Mesenteric fat pad (tissue), 1 donor: ENCODE measurements around the gene EGFL8. TPM values are rescaled to one million over a fixed set of nuclear protein-coding genes. Genes with fewer than 3 reads are reported as not detected.

Experiments
- microRNA-seq: library from miRNA; unstranded; fragments of <30 nt; microRNA quantifications from one replicate; pipeline ENCODE4 v1.2.0, GENCODE V29; 2020; ENCODE audit warnings: borderline number of aligned reads
- total RNA-seq: library from RNA; stranded (reverse); fragmentation: NEBNext Ultra II Directional; extraction: Animal tissue kit (Norgen Biotek cat#: 25700); gene quantifications from one replicate; pipeline ENCODE4 v1.2.1, GENCODE V29; 2021
- donor health status: DM: yes; HTN: yes; CAD: no.

EGFL8 gene
- total RNA-seq, 1 donor from 2014 or later = 15.5 TPM

Small RNA genes lying within 50 kb of the gene (microRNA-seq; reads per million reads assigned to microRNA genes)
- 2.9 reads per million for gene MIR6721
- not detected for gene MIR6833

Other genes with a start within 250 kb of the EGFL8 start
- gene C2, start 236.9 kb upstream of the EGFL8 start, total RNA-seq = 60.8 TPM
- 38.0 TPM for gene CFB, start 218.5 kb upstream of the EGFL8 start, total RNA-seq
- 59.2 TPM for gene NELFE, start 205.6 kb upstream of the EGFL8 start, total RNA-seq
- 52.5 TPM for gene SKIC2, start 205.4 kb upstream of the EGFL8 start, total RNA-seq
- gene DXO, start 192.5 kb upstream of the EGFL8 start, total RNA-seq = 17.1 TPM
- 36.2 TPM for gene C4A, start 182.5 kb upstream of the EGFL8 start, total RNA-seq
- 32.7 TPM for gene C4B, start 149.8 kb upstream of the EGFL8 start, total RNA-seq
- gene CYP21A2, start 126.2 kb upstream of the EGFL8 start, total RNA-seq = 0.45 TPM
- gene TNXB, start 55.3 kb upstream of the EGFL8 start, total RNA-seq = 187 TPM
- 46.6 TPM for gene ATF6B, start 36.3 kb upstream of the EGFL8 start, total RNA-seq
- 4.3 TPM for gene FKBPL, start 34.3 kb upstream of the EGFL8 start, total RNA-seq
- 1.0 TPM for gene PRRT1, start 12.7 kb upstream of the EGFL8 start, total RNA-seq
- gene PPT2, start 10.5 kb upstream of the EGFL8 start, total RNA-seq = 24.4 TPM
- 39.9 TPM for gene AGPAT1, start 11.5 kb downstream of the EGFL8 start, total RNA-seq
- 32.3 TPM for gene RNF5, start 13.8 kb downstream of the EGFL8 start, total RNA-seq
- gene AGER, start 19.7 kb downstream of the EGFL8 start, total RNA-seq = 5.7 TPM
- 51.5 TPM for gene PBX2, start 25.6 kb downstream of the EGFL8 start, total RNA-seq
- gene GPSM3, start 28.0 kb downstream of the EGFL8 start, total RNA-seq = 39.2 TPM
- gene NOTCH4, start 59.5 kb downstream of the EGFL8 start, total RNA-seq = 113 TPM
- not detected for gene TSBP1, start 207.3 kb downstream of the EGFL8 start, total RNA-seq
- gene BTNL2, start 242.6 kb downstream of the EGFL8 start, total RNA-seq = not detected